Frontal cortex (tissue), 4 donors: ENCODE results near the gene LAMTOR3. TPM values are rescaled to one million over a fixed set of nuclear protein-coding genes. Genes with fewer than 3 reads are reported as not detected.
A peak's percentile ranks its signal among the peaks of the same experiment; 100 is the strongest.

Experiments
- DNase-seq, 2 donors: peaks; one replicate each; pipeline ENCODE4 v3.0.0; 2012; ENCODE audit warnings: low spot score in 2 of 2
- FAIRE-seq: peaks from 2 replicates; lab custom pipeline; 2012; peaks lifted over from hg19 to GRCh38; lab: Jason Lieb, UNC
- total RNA-seq: library from RNA; depleted of rRNA; stranded (reverse); fragments of >200 nt; gene quantifications from one replicate; pipeline ENCODE4 v1.2.3, GENCODE V29; 2014
- donor health status: control.
- donor health status: control.
- donor health status: control.

The LAMTOR3 gene, protein sequence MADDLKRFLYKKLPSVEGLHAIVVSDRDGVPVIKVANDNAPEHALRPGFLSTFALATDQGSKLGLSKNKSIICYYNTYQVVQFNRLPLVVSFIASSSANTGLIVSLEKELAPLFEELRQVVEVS
- 56.7 TPM for total RNA-seq

DNA sequence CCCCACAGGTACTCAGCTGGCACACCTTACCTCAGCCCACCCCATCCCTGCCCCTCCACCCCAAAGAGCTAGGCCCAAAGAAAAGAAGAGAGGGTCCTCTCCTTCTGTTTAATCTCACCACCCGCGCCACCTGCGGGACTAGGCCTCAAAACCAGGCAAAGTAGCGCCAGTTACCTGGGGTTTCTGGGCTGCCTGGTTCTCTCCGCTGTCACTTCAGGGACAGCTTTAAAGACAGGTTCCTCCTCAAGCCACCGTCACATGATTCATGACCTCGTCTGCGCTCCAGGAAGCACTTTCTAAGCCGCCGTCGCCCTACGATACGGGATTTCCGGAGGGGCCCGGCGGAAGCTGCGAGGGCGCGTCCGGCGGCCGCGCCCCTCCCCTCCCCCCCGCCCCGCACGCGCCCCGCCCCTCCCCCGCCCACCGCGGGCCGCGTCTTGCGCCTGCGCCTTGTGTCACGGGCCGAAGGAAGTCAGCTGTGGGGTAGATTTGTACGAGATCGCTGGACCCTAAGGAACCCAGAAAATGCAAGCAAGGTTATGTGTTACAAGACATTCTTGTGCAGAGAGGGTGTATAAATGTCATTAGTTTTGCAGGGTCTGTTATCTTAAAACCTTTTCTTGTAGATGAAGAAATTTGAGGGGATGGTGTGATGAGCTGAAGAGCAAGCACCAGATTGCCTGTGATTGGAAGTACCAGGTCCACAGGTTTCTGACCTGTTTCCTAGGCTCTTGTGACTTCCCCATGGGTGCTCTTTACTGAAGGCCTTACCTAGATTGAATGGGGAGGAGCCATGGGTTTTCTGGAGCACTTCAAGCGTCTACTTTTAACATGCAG lies at the start of gene LAMTOR3:
Gene LAMTOR3 (minus strand): TSS at position 267 of the 837 bp plus-strand sequence. CDS start 464 bp downstream, outside the sequence.
- DNase-seq: peak; percentile 85 to 86
- FAIRE-seq: no peak

DNA sequence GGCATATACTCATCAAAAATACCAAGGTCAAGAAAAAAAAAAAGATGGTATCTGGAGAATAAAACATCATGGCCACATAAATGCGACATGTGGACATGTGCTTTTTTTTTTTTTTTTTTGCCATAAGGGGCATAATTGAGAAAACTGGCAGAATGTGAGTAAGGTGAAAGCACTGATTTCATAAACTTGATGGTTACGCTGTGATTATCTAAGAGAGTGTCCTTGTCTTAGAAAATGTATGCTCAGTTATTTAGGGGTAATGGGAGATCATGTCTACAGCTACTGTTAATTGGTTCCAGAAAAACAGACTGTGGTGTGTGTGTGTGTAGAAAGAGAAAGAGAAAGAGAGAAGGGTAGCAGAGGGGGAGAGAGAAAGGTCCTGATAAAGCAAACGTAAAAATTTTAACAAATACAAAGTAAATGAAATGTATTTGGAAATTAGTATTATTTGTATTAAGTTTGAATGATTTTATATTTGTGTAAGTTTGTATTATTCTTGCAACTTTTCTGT lies 44.1 kb upstream of the LAMTOR3 start:
- no peak for FAIRE-seq
- no peak for DNase-seq

DNA sequence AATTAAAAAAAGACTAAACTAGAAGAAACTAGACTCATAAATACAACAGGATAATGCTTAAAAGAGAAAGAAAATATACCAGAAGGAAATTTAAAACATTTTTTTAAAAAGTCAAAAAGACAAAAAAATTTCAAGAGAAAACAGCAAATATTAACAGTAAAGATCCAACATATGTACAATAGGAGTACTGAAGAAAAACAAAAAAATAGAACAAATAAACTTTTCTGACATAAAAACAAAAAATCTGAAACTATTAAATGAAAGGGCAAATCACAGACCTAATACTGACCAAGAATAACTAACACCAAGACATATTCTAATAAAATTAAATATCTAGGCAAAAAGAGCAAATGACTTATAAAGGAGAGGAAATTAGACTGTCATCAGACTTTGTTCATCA lies 40.7 kb upstream of the LAMTOR3 start:
- peak; percentile 93 for FAIRE-seq

DNA sequence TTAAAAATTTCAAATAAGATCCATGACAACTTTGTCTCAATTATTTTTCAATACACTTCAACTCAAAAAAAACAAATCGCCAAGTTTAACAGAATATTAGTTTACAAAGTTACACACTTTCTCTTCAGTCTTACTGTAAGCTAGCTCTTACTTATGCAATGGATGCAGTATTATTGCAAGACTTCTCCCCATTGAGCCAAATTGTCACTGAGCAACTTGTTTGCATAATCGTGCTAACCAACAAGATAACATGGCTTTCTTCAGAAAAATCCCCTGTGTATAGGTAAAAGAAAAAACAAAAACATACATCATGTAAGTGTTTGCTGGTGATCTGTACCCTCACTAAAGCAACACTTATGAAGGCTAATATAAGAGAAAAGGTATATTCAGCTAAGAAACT lies 33.3 kb upstream of the LAMTOR3 start:
- no peak for FAIRE-seq
- no peak for DNase-seq

More for the DNA sequence above, 40.7 kb upstream of the LAMTOR3 start:
- DNase-seq: no peak

DNA sequence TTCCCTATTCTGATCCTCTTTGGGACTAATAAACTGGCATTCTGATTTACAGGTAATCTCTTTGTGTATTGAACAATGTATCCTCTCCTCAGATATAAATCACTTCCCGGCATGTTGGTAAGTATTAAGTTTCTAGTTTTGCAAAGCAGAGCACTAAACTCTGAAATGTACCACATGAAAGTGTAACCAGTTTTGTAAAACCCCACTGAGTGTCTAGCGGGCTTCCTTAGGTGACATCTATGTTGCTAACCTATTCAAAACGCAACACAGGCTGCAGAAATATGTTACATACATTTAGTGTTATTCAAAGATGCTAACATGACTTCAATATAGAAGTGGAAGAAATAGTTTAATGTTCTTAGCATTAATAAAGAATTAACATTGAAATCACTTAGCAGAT lies 26.9 kb upstream of the LAMTOR3 start:
- DNase-seq: no peak
- no peak for FAIRE-seq

DNA sequence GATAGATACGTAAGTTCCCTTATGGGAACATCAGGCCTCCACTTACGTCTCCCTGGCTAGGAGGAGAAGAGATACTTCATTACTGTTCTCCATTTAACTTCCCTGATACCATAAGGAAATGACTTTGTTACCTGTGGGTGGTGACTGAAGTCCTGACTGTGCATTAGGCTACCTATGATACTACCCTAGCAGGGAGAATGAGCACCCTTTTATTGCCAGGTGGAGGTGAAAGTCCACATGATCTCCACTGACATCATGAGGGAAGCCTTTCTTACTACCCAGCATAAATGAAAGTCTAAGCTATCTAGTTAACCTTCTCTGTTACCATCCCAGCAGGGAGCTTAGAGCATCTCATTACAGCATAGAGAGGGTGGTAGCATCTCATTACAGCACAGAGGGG lies 24.4 kb upstream of the LAMTOR3 start:
- FAIRE-seq (no peak), DNase-seq (no peak)

DNA sequence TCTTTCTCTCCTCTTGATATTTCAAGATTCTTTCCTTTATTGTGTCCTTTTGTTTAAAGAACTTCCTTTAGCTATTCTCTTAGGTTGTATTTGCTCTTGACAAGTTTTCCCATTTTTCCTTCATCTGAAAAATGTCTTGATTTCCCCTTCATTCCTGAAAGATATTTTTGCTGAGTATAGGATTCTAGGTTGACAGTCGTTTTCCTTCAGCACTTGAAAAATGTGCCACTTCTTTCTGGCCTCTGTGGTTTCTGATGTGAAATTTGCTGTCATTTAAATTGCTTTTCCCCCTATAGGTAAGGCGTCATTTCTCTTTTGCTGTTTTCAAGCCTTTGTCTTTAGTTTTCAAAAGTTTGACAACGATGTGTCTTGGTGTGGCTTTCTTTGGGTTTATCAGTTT lies 23.3 kb upstream of the LAMTOR3 start:
- DNase-seq: no peak
- FAIRE-seq: no peak

DNA sequence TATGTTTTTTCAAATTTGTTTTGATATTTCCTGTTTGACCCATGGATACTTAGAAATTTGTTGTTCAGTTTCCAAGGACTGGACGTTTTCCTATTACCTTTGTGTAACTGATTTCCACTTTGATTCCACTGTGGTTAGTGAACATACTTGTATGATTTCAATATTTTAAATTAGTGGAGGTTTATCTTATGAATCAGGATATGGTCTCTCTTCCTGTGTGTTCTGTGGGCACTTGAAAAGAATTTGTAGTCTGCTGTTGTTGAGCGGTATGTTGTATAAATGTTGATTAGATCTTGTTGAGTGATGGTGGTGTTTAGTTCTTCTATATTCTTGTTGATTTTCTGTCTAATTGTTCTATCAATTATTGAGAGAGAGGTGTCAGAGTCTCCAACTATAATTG lies 21.2 kb upstream of the LAMTOR3 start:
- FAIRE-seq: no peak
- no peak for DNase-seq

DNA sequence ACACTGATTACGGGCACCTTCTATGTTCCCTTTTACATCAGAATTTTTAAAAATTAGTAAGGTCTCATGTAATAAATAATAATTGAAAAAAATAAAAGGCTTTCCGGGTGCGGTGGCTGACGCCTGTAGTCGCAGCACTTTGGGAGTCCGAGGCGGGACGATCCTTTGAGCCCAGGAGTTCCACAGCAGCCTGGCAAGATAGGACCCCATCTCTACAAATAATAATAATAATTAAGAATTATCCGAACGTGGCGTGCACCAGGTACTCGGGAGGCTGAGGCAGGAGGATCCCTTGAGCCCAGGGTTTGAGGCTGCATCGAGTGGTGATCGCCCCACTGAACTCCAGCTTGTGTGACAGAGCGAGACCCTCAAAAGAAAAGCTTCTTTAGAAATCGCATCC lies 771 bp upstream of the LAMTOR3 start:
- no peak for FAIRE-seq

DNA sequence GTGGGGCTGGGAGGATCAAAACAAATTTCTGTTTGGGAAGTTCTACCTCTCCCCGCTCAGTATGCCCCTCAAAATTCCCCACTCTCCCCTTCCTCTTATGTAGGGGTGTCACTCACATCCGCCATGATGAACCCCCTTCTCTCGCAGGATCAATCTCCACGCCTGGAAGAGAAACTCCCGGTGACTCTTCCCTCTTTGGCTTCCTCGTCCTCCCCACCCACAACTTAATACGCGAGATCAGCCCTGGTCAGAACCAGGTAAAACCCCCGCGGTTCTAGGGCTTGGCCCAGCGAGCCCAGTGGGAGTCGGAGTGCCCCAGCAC lies 427 bp downstream of the LAMTOR3 start:
- DNase-seq (peak; percentile 5 to 12), FAIRE-seq (no peak)

More for the DNA sequence above, 771 bp upstream of the LAMTOR3 start:
- DNase-seq: no peak

DNA sequence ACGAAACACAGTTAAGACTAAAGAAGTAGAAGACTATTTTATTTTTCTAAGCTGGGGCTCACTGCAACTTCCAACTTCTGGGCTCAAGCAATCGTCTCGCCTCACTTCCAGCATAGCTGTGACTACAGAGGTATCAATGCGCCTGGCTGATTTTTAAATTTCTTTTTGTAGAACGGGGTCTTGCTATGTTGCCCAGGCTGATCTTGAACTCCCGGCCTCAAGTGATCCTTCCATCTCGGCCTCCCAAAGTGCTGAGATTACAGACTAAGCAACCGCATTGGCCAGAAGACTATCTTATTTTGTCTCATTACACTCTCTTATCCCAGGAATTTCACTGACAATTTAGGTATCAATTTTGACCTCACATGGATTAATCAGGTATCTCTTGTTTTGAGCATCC lies 1.2 kb downstream of the LAMTOR3 start:
- FAIRE-seq (no peak), DNase-seq (no peak)

DNA sequence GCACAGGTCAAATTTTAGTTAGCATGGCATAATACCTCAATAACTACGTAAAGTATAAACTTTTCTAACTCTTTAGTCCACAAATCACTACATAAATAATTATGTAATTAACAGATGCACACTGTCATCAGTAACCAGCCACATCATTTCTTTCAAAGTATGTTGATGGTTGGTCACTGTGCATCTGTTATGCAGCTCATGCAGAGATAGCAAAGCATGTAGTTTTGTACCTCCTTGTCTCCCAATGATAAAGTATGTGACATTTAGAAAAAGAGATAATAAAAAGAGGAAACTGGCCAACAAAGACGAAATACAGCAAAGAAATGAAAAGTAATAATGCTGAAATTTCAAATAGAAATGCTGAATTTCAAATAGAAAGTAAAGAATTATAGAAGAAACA lies 2.9 kb downstream of the LAMTOR3 start:
- DNase-seq (no peak), FAIRE-seq (no peak)

DNA sequence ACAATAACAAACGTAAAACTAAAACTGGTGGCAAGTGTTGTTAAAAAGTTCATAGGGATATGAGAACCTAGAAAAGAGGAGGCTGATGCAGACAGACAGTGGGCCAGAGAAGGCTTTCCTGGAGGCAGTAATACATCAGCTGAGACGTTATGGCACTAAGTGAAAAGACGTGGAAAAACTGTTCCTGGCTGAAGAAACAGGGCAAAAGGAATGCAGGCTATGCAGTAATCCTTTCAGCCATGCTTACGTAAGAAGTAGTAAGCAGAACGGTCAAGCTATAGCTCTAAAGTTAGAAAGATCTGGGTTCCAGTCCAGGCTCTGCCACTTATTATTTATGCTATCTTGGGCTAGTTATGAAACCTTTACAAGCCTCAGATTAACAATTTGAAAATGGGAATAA lies 6.4 kb downstream of the LAMTOR3 start:
- DNase-seq (no peak), FAIRE-seq (no peak)

DNA sequence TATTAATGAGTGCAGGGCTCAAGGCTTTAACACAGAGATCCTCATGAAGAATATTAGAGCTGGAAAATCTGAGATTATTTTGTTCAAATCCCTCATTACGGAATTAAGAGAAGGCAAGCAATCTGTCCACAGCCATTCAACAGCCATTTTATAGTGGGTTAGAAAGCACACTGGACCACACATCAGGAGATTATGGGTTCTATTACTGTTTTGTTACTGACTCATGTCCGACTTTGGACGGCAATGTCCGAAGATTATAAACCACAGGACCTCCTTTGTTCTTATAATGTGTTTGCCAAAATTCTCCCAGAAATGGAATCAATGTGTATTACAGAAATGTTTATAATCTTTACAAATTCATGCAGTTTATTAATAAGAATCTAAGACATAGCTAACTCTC lies 8.1 kb downstream of the LAMTOR3 start:
- no peak for FAIRE-seq
- no peak for DNase-seq

DNA sequence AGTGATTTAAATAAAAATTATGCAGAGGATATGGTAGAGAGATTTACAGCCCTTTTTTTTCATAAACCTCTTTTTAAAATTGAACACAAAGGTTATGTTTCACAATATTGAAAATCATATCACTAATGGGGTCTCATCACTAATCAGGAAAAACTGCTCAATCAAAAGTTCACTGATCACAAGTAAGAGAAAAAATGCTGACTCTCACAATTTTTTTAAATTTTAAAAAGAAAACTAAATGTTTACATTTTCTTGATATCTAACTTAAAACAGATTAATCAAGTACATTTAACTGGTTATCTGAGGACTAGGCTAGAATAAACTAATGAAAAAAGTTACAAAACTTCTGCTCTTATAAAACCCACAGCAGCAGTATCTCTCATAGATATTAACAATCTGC lies 8.5 kb downstream of the LAMTOR3 start:
- FAIRE-seq: peak; percentile 28
- no peak for DNase-seq

DNA sequence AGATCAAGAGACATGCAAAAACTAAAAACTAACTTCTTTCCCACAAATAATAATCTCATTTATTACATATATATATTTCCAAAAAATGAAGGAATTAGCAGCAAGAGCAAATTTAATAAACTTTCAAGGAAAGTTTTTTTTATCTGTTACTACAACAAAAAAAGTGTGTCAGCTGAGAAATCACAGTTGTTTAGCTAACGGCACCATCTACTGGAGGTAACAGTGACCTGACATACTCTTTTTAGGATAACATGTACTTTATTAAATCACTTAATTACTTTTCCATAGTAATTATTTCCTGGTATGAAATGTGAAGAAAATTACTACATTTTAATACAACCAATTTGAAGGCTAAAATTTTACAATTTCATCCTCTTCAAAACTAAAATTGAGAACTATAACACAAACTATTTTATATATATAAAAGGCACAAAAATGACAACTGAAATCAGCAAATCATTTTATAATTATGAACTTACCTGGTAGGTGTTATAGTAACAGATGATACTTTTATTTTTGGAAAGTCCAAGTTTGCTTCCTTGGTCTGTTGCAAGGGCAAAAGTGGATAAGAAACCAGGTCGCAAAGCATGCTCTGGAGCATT lies 9.1 kb downstream of the LAMTOR3 start:
- DNase-seq (no peak), FAIRE-seq (peak; percentile 82)

DNA sequence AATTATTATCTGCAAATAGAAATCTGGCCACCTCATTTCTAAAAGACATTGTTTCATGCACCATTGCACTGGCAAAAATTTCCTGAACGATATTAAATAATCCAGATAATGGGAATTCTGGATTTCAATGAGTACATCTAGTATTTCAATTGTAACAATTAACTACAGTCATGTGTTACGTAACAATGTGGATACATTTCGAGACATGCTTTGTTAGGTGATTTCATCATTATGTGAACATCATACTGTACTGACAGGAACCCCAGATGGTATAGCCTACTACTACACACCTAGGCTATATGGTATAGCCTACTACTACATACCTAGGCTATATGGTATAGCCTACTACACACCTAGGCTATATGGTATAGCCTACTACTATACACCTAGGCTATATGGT lies 14.8 kb downstream of the LAMTOR3 start:
- DNase-seq (no peak), FAIRE-seq (no peak)

DNA sequence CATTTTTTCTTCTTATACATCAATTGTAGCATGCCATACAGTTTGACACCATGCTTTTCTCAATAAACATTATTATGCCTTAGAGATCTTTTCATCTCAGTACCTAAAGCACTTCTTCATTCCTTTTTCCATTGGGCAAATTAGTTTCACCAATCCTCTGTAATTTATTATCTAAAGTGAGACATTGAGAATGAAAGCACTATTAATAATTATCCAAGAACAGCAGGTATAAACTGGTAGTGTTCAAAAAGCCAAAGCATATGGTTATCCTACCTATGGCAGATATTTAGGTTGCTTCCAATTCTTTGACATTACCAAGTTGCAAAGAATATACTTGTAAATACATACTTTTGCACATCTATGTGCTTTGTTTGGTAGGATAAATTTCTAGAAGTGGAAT lies 15.6 kb downstream of the LAMTOR3 start:
- no peak for DNase-seq
- no peak for FAIRE-seq

DNA sequence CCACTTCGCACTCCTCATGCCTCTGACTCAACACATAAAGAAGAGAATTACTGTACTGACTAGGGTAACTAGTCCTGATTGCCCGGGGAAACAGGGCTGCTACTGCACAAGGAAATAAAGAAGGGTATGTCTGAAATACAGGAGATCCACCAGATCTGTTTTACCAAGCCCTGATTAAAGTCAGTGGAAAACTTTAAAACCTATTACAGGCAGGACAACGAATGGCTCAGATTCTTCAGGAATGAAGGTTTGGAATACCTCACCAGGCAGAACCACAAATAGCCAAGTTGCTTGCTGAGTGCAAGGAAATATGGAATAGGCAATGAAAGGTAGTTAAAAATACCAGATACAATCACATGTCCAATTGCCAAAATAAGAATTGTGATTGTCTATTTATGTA lies 17.3 kb downstream of the LAMTOR3 start:
- FAIRE-seq (no peak), DNase-seq (no peak)

DNA sequence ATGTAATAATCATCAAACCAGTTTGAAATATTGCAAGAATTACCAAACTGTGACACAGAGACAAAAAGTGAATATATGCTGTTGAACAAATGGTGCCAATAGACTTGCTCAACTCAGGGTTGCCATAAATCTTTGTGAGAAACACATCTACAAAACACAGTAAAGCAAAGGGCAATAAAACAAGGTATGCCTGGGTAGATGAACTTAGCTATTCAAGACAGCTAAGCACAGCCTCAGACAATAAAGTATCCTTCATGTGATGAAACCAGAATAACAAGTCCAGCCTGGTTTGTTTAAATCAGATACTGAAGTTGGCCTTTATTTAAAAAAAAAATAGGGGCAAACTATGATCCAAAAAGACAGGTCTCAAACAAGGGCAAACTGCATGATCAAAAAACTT lies 19.2 kb downstream of the LAMTOR3 start:
- FAIRE-seq (no peak), DNase-seq (no peak)

DNA sequence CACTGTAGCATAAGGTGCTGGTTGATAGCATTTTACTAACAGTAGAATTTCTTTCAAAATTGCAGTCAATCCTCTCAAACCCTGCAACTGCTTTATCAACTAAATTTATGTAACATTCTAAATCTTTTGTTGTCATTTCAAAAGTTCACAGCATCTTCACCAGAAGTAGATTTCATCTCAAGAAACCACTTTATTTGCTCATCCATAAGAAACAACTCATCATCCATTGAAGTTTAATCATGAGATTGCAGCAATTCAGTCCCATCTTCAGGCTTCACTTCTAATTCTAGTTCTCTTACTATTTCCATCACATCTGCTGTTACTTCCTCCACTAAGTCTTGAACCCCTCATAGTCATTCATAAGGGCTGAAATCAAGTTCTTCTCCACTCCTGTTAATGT lies 21.7 kb downstream of the LAMTOR3 start:
- FAIRE-seq: no peak
- no peak for DNase-seq
